ENCODE results near the gene YIPF7.

Gene YIPF7

GRCh38 chr4:44674471-44674870 lies 23.0 kb upstream of the YIPF7 start:
- POLR2A ChIA-PET = no interaction called here
- CTCF ChIA-PET = no interaction called here

More at GRCh38 chr4:44674471-44674870, 23.0 kb upstream of the YIPF7 start:
- Histone ChIP-seq H3K4me3 (ENCODE audit: low read depth, low read length) (no peak overlapping the region), H3K9me3 (ENCODE audit: control insufficient read depth, insufficient read depth, low read depth, low read length) (no peaks in the 10 kb centered on the region), H3K36me3 (ENCODE audit: control insufficient read depth in 2 of 2, insufficient read depth in 1 of 2, low read length in 2 of 2) (no peaks in the 10 kb centered on the region), H3K4me1 (ENCODE audit: control insufficient read depth, insufficient read depth, low read length) (no peaks in the 10 kb centered on the region), H3K27ac (ENCODE audit: extremely low read depth, low read depth, low read length) (no peak overlapping the region)
- TF ChIP-seq ZXDB (tag by site-specific recombination; IDR thresholded peaks at IDR 0.05) (no peak), ZNF518A (tag by site-specific recombination; conservative IDR thresholded peaks at IDR 0.05; ENCODE audit: low read depth) (no peak), MZF1 (tag by site-specific recombination; IDR thresholded peaks at IDR 0.05; ENCODE audit: borderline replicate concordance) (no peak), ZBTB26 (tag by site-specific recombination; optimal IDR thresholded peaks at IDR 0.05) (no peak), ZNF600 (tag by site-specific recombination; IDR thresholded peaks at IDR 0.05) (no peak), ZNF658 (tag by site-specific recombination; IDR thresholded peaks at IDR 0.05) (no peak), PATZ1 (tag by site-specific recombination; IDR thresholded peaks at IDR 0.05) (no peak), ZNF548 (tag by site-specific recombination; IDR thresholded peaks at IDR 0.05) (no peak), TSHZ1 (tag by site-specific recombination; IDR thresholded peaks at IDR 0.05; ENCODE audit: borderline replicate concordance) (no peak), ZNF580 (tag by site-specific recombination; IDR thresholded peaks at IDR 0.05) (no peak)
